ENCODE results near the gene IQGAP2. TPM values are rescaled to one million over a fixed set of nuclear protein-coding genes. Genes with fewer than 3 reads are reported as not detected.

Gene IQGAP2
- total and polyA plus RNA-seq, 2 donors (not counting 1 experiment from before 2014, with no cell fraction given): 8.1 to 15.0 TPM

- Histone ChIP-seq H3K27me3 (replicated peaks in 1 of 4; ENCODE audit: control extremely low read depth in 1 of 4, control insufficient read depth in 3 of 4, insufficient read depth in 4 of 4, low read length in 3 of 4) (no peaks in the 10 kb centered on the region), H4K20me1 (ENCODE audit: control insufficient read depth, insufficient read depth, low read length, poor library complexity, severe bottlenecking) (no peaks in the 10 kb centered on the region), H3K79me2 (ENCODE audit: control insufficient read depth, insufficient read depth, low read length) (peaks cover 12% of the 10 kb centered on the region), H3K9me3 (ENCODE audit: control extremely low read depth in 1 of 3, control insufficient read depth in 2 of 3, insufficient read depth in 1 of 3, low read length in 2 of 3) (no peaks in the 10 kb centered on the region), H3K27ac (ENCODE audit: low read length in 2 of 2) (no peak overlapping the region), H3K36me3 (replicated peaks in 1 of 2; ENCODE audit: control extremely low read depth in 1 of 2, control insufficient read depth in 1 of 2, extremely low read depth in 1 of 2, insufficient read depth in 2 of 2, low read length in 1 of 2) (peaks cover 0 to 3% of the 10 kb centered on the region in 2 experiments), H3K4me3 (ENCODE audit: control extremely low read depth in 1 of 5, extremely low read depth in 1 of 5, insufficient read depth in 1 of 5, low read depth in 2 of 5, low read length in 4 of 5) (no peak overlapping the region), H3K9ac (ENCODE audit: low read length) (no peak overlapping the region), H3K4me2 (replicated peaks; ENCODE audit: low read depth, low read length, poor library complexity, severe bottlenecking) (no peak overlapping the region), H3K4me1 (ENCODE audit: control insufficient read depth in 2 of 2, insufficient read depth in 2 of 2, low read length in 2 of 2) (peaks cover 0 to 9% of the 10 kb centered on the region in 2 donors), H2AFZ (ENCODE audit: insufficient read depth, low read depth, low read length, poor library complexity, severe bottlenecking) (no peak overlapping the region)
- no peak for TF ChIP-seq EZH2 (IDR thresholded peaks at IDR 0.05; ENCODE audit: borderline replicate concordance, insufficient read depth, low read depth, low read length, poor library complexity, severe bottlenecking)
- TF ChIP-seq, protein P1, sequence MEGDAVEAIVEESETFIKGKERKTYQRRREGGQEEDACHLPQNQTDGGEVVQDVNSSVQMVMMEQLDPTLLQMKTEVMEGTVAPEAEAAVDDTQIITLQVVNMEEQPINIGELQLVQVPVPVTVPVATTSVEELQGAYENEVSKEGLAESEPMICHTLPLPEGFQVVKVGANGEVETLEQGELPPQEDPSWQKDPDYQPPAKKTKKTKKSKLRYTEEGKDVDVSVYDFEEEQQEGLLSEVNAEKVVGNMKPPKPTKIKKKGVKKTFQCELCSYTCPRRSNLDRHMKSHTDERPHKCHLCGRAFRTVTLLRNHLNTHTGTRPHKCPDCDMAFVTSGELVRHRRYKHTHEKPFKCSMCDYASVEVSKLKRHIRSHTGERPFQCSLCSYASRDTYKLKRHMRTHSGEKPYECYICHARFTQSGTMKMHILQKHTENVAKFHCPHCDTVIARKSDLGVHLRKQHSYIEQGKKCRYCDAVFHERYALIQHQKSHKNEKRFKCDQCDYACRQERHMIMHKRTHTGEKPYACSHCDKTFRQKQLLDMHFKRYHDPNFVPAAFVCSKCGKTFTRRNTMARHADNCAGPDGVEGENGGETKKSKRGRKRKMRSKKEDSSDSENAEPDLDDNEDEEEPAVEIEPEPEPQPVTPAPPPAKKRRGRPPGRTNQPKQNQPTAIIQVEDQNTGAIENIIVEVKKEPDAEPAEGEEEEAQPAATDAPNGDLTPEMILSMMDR (IDR thresholded peaks at IDR 0.05): no peak
- intact Hi-C loops (cut with micrococcal nuclease): no loop called here
- ChIA-PET CTCF (no interaction called here), POLR2A (no interaction called here)
- Mint-ChIP-seq H3K27me3 (no peaks in the 10 kb centered on the region), H3K4me3 (no peak overlapping the region), H3K27ac (no peak overlapping the region), H3K9me3 (ENCODE audit: insufficient read depth) (no peaks in the 10 kb centered on the region), H3K4me1 (peaks cover 12% of the 10 kb centered on the region)
- 86% methylated on average over 4 of the region's 6 CpGs for WGBS (ENCODE audit: insufficient coverage)
- no peak for DNase-seq
- ATAC-seq (ENCODE audit: low read depth): no peak
Observed at GRCh38 chr5:76446776-76447175, 43.7 kb downstream of the IQGAP2 start.

DNA sequence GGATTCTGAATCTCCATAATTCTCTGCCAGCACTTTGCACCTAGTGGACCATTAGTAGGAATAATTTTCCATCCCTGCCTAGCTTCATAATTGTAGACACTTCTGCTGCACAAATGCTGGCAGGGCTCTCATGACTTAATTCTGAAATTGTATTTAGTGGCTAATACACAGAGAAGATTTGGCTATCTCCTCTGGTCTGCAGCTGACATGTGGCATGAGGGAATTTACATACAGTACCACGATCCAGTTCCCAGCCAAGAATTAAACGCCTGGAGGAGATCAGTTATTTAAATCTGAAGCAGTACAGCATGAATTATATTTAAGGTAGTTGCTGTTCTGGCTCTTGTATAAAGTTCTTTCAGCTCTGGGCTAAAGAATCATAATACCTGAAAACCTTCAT, 46.5 kb downstream of the IQGAP2 start:
- ChIA-PET CTCF (no interaction called here), POLR2A (no interaction called here)
- H3K27me3 ChIP-seq (replicated peaks in 1 of 4; ENCODE audit: control extremely low read depth in 1 of 4, control insufficient read depth in 3 of 4, insufficient read depth in 4 of 4, low read length in 3 of 4): no peaks in the 10 kb centered on the region
- TF ChIP-seq, protein P1 (IDR thresholded peaks at IDR 0.05): no peak
- no peak for TF ChIP-seq EZH2 (IDR thresholded peaks at IDR 0.05; ENCODE audit: borderline replicate concordance, insufficient read depth, low read depth, low read length, poor library complexity, severe bottlenecking)
- H3K4me3 ChIP-seq (ENCODE audit: control extremely low read depth in 1 of 5, extremely low read depth in 1 of 5, insufficient read depth in 1 of 5, low read depth in 2 of 5, low read length in 4 of 5): no peak overlapping the region
- WGBS (ENCODE audit: insufficient coverage): no CpG with 5 or more reads among the region's 2 CpGs
- H2AFZ ChIP-seq (ENCODE audit: insufficient read depth, low read depth, low read length, poor library complexity, severe bottlenecking): no peak overlapping the region
- no peak overlapping the region for H3K4me3 Mint-ChIP-seq
- peaks cover 12% of the 10 kb centered on the region for H3K79me2 ChIP-seq (ENCODE audit: control insufficient read depth, insufficient read depth, low read length)
- no peaks in the 10 kb centered on the region for H3K9me3 ChIP-seq (ENCODE audit: control extremely low read depth in 1 of 3, control insufficient read depth in 2 of 3, insufficient read depth in 1 of 3, low read length in 2 of 3)
- no peak overlapping the region for H3K9ac ChIP-seq (ENCODE audit: low read length)
- H3K4me2 ChIP-seq (replicated peaks; ENCODE audit: low read depth, low read length, poor library complexity, severe bottlenecking): no peak overlapping the region
- no peaks in the 10 kb centered on the region for H4K20me1 ChIP-seq (ENCODE audit: control insufficient read depth, insufficient read depth, low read length, poor library complexity, severe bottlenecking)
- H3K4me1 ChIP-seq (ENCODE audit: control insufficient read depth in 2 of 2, insufficient read depth in 2 of 2, low read length in 2 of 2): peaks cover 0 to 9% of the 10 kb centered on the region in 2 donors
- H3K27ac ChIP-seq (ENCODE audit: low read length in 2 of 2): no peak overlapping the region
- no peak overlapping the region for H3K27ac Mint-ChIP-seq
- ATAC-seq (ENCODE audit: low read depth) (no peak), DNase-seq (no peak)
- H3K4me1 Mint-ChIP-seq: peaks cover 12% of the 10 kb centered on the region
- intact Hi-C loops (cut with micrococcal nuclease): no loop called here
- peaks cover 0 to 3% of the 10 kb centered on the region in 2 experiments for H3K36me3 ChIP-seq (replicated peaks in 1 of 2; ENCODE audit: control extremely low read depth in 1 of 2, control insufficient read depth in 1 of 2, extremely low read depth in 1 of 2, insufficient read depth in 2 of 2, low read length in 1 of 2)
- H3K9me3 Mint-ChIP-seq (ENCODE audit: insufficient read depth): no peaks in the 10 kb centered on the region
- no peaks in the 10 kb centered on the region for H3K27me3 Mint-ChIP-seq
